Measurements from ENCODE around the gene DDAH1. TPM values are rescaled to one million over a fixed set of nuclear protein-coding genes. Genes with fewer than 3 reads are reported as not detected.

The DDAH1 gene
- total RNA-seq, 1 experiment from 2014 or later, result 36.3 TPM

GRCh38 chr1:85373378-85373708, 91.6 kb downstream of the DDAH1 start:
- H3K4ac ChIP-seq (ENCODE audit: low read depth, low read length), result no peak overlapping the region
- no peak overlapping the region for H4K91ac ChIP-seq (ENCODE audit: insufficient read length, low read depth, low read length)
- no peak overlapping the region for H3K18ac ChIP-seq (ENCODE audit: insufficient read length, low read depth, low read length)
- no peak overlapping the region for H3K14ac ChIP-seq (ENCODE audit: insufficient read depth, low read length)
- H3K56ac ChIP-seq (ENCODE audit: insufficient read length, low read depth, low read length), result no peak overlapping the region
- H2AK5ac ChIP-seq (ENCODE audit: insufficient read length, low read length), result no peak overlapping the region
- H3K79me1 ChIP-seq (ENCODE audit: insufficient read depth, low read depth, low read length, poor library complexity, severe bottlenecking), result no peaks in the 10 kb centered on the region
- no peak overlapping the region for H2BK5ac ChIP-seq (ENCODE audit: insufficient read length, low read length)
- no peak overlapping the region for H2BK120ac ChIP-seq (ENCODE audit: low read depth, low read length, poor library complexity, severe bottlenecking)
- whole genome bisulfite sequencing (ENCODE audit: extremely low coverage, insufficient read length, low lambda C conversion rate), result no CpG with 5 or more reads among the region's 3 CpGs
- H3K4me2 ChIP-seq (ENCODE audit: insufficient read depth, insufficient read length, low read length), result no peak overlapping the region
- no peaks in the 10 kb centered on the region for H3K9me3 Mint-ChIP-seq
- H4K8ac ChIP-seq (replicated peaks; ENCODE audit: insufficient read length, low read depth, low read length), result no peak overlapping the region
- no peak overlapping the region for H3T11ph ChIP-seq (ENCODE audit: low read length)
- H3K9ac ChIP-seq (ENCODE audit: extremely low read depth, insufficient read length, low read length), result no peak overlapping the region
- no peaks in the 10 kb centered on the region for H3K9me3 ChIP-seq (ENCODE audit: control insufficient read depth, low read depth, low read length)
- H3K27ac ChIP-seq (ENCODE audit: insufficient read length, low read depth, low read length), result no peak overlapping the region
- no peaks in the 10 kb centered on the region for H3K27me3 ChIP-seq (ENCODE audit: insufficient read depth, low read length)
- no peaks in the 10 kb centered on the region for H4K20me1 ChIP-seq (ENCODE audit: control insufficient read depth, insufficient read depth, insufficient read length)
- H2AFZ ChIP-seq (ENCODE audit: low read length), result no peak overlapping the region
- H3K27me3 Mint-ChIP-seq (ENCODE audit: low read depth), result no peaks in the 10 kb centered on the region
- H4K5ac ChIP-seq (ENCODE audit: insufficient read length, low read depth, low read length), result no peak overlapping the region
- peaks cover 5 to 14% of the 10 kb centered on the region in 2 experiments; a peak in 3 of 4 replicates for H3K4me1 Mint-ChIP-seq
- no peaks in the 10 kb centered on the region for H3K23me2 ChIP-seq (ENCODE audit: insufficient read length, low read depth, low read length, poor library complexity, severe bottlenecking)
- no peak overlapping the region for H2BK12ac ChIP-seq (ENCODE audit: insufficient read length, low read depth, low read length)
- H3K23ac ChIP-seq (ENCODE audit: insufficient read length, low read depth, low read length), result no peak overlapping the region
- no peak overlapping the region for H3K4me3 Mint-ChIP-seq
- DNase-seq, result no peak
- H2BK15ac ChIP-seq (ENCODE audit: low read depth, low read length), result no peak overlapping the region
- H3K79me2 ChIP-seq (ENCODE audit: insufficient read depth, low read length), result no peaks in the 10 kb centered on the region
- no peak overlapping the region for H2BK20ac ChIP-seq (ENCODE audit: low read depth, low read length, poor library complexity, severe bottlenecking)
- H3K36me3 Mint-ChIP-seq (ENCODE audit: insufficient read depth in 1 of 3, low read depth in 3 of 3), result no peaks in the 10 kb centered on the region
- H3K27ac Mint-ChIP-seq, result no peak overlapping the region
- TF ChIP-seq CTCF (conservative IDR thresholded peaks at IDR 0.05), result no peak
- 0 out of 2 replicates have a peak, but pooled peaks cover 4% of the 10 kb centered on the region for H3K4me1 ChIP-seq (ENCODE audit: insufficient read depth, low read length)

Measured in H9 (cell line).